NCI-H82 treated with DMSO at 0.1 percent for 48 hours (cell line): ENCODE measurements around the gene BGN.
A peak's percentile ranks its signal among the peaks of the same experiment; 100 is the strongest.

Experiments
- DNase-seq: peaks from one replicate; lab custom pipeline; 2025; ENCODE audit not compliant: unreplicated experiment; lab: John Stamatoyannopoulos, UW

Gene BGN

GRCh38 chrX:153459986-153460385, 34.8 kb upstream of the BGN start:
- no peak for DNase-seq

GRCh38 chrX:153460826-153461225, 34.0 kb upstream of the BGN start:
- no peak for DNase-seq

- no peak for DNase-seq
Observed at GRCh38 chrX:153462291-153462690, 32.5 kb upstream of the BGN start.

- no peak for DNase-seq
Observed at GRCh38 chrX:153463031-153463430, 31.7 kb upstream of the BGN start.

- no peak for DNase-seq
Observed at GRCh38 chrX:153463556-153463955, 31.2 kb upstream of the BGN start.

GRCh38 chrX:153464116-153464515, 30.7 kb upstream of the BGN start:
- DNase-seq: no peak

GRCh38 chrX:153465691-153466380, 28.9 kb upstream of the BGN start:
- no peak for DNase-seq

GRCh38 chrX:153468008-153468580, 26.7 kb upstream of the BGN start:
- no peak for DNase-seq

GRCh38 chrX:153469811-153470410, 24.9 kb upstream of the BGN start:
- no peak for DNase-seq

- peak; percentile 88 for DNase-seq
Observed at GRCh38 chrX:153470411-153471363, 24.1 kb upstream of the BGN start, which contains the start of gene HAUS7. Gene HAUS7 (minus strand): TSS chrX:153470576. CDS start chrX:153470557, 19 bp downstream.

GRCh38 chrX:153471663-153472280, 23.0 kb upstream of the BGN start:
- DNase-seq: no peak

- no peak for DNase-seq
Observed at GRCh38 chrX:153473126-153473525, 21.7 kb upstream of the BGN start.

- no peak for DNase-seq
Observed at GRCh38 chrX:153474266-153474665, 20.5 kb upstream of the BGN start.

- no peak for DNase-seq
Observed at GRCh38 chrX:153474718-153475117, 20.1 kb upstream of the BGN start.

- no peak for DNase-seq
Observed at GRCh38 chrX:153475271-153475670, 19.5 kb upstream of the BGN start.

- DNase-seq: no peak
Observed at GRCh38 chrX:153475751-153476281, 19.0 kb upstream of the BGN start.

GRCh38 chrX:153476666-153477363, 18.0 kb upstream of the BGN start:
- peak; percentile 65 for DNase-seq

- no peak for DNase-seq
Observed at GRCh38 chrX:153477364-153477857, 17.4 kb upstream of the BGN start.

- DNase-seq: no peak
Observed at GRCh38 chrX:153477901-153478300, 16.9 kb upstream of the BGN start.

- no peak for DNase-seq
Observed at GRCh38 chrX:153478746-153479145, 16.0 kb upstream of the BGN start.
